Muscle of leg (tissue), 11 donors: ENCODE measurements around the gene CRISPLD2. TPM values are rescaled to one million over a fixed set of nuclear protein-coding genes. Genes with fewer than 3 reads are reported as not detected.

Source experiments
- DNase-seq: peaks from one replicate; pipeline ENCODE4 v3.0.0; 2013
- H3K27ac ChIP-seq: one replicate; pipeline ENCODE4 v1.5.1; 2013; ENCODE audit warnings: mild to moderate bottlenecking, low read length, control low read depth
- H3K27me3 ChIP-seq: one replicate; pipeline ENCODE4 v1.6.1; 2013; ENCODE audit warnings: low read length; ENCODE audit not compliant: control insufficient read depth, insufficient read depth
- H3K36me3 ChIP-seq: one replicate; pipeline ENCODE4 v1.6.1; 2013; ENCODE audit warnings: low read length; ENCODE audit not compliant: control insufficient read depth, insufficient read depth
- H3K4me1 ChIP-seq: one replicate; pipeline ENCODE4 v1.6.1; 2013; ENCODE audit warnings: low read length; ENCODE audit not compliant: control insufficient read depth, insufficient read depth
- H3K4me3 ChIP-seq: one replicate; pipeline ENCODE4 v1.5.1; 2013; ENCODE audit warnings: low read length, control low read depth
- H3K9me3 ChIP-seq: replicated peaks from 2 replicates; pipeline ENCODE4 v1.6.1; 2013; ENCODE audit warnings: low read depth, low read length; ENCODE audit not compliant: control insufficient read depth
- WGBS: methylation state at CpG from one replicate; pipeline ENCODE4 v1.1.5; 2013; ENCODE audit warnings: missing lambda C conversion rate; ENCODE audit not compliant: insufficient coverage; 5-methylcytosine and 5-hydroxymethylcytosine counted together
- polyA plus RNA-seq, 8 donors: library from polyadenylated mRNA; unstranded; fragments of 120-200 nt; gene quantifications; one replicate each; pipeline versions ENCODE4 v1.2.1 to v1.2.3, GENCODE V29; 2013; ENCODE audit warnings: inconsistent platforms in 1 of 8, low replicate concordance in 1 of 8; ENCODE audit not compliant: insufficient read length in 8 of 8, insufficient read depth in 1 of 8
- total RNA-seq: library from RNA; stranded (reverse); fragments of 120-200 nt; gene quantifications from one replicate; pipeline ENCODE4 v1.2.4, GENCODE V29; 2013

The CRISPLD2 gene
- total and polyA plus RNA-seq, 9 donors = 5.2 to 10.4 (median 6.4) TPM

DNA sequence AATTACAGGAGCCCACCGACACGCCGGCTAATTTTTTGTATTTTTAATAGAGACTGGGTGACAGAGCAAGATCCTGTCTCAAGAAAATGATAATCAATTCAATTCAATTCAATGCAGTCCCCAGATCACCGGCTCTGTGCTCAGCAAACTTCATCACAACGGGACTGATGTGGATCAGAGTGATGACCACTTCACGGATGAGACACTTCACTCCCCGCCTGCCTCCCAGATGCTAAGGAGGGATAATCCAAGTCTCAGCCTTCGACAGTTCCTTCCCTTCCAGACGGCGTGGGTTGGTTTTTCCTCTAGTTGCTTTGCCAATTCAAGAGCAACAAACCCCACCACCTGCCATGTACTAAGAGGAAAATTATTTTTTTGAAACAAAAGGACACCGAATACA lies 97.7 kb downstream of the CRISPLD2 start:
- H3K4me1 ChIP-seq = peaks cover 63% of the 10 kb centered on the region
- no peaks in the 10 kb centered on the region for H3K9me3 ChIP-seq
- H3K27ac ChIP-seq = no peak overlapping the region
- peak; percentile 48 for DNase-seq
- H3K36me3 ChIP-seq = no peaks in the 10 kb centered on the region
- H3K4me3 ChIP-seq = no peak overlapping the region
- 58% methylated on average over 3 of the region's 11 CpGs for WGBS
- peaks cover 39% of the 10 kb centered on the region for H3K27me3 ChIP-seq

GRCh38 chr16:84918006-84918909 lies 98.5 kb downstream of the CRISPLD2 start:
- Histone ChIP-seq H3K4me1 (peaks cover 68% of the 10 kb centered on the region), H3K36me3 (no peaks in the 10 kb centered on the region), H3K27ac (no peak overlapping the region), H3K4me3 (no peak overlapping the region), H3K9me3 (no peaks in the 10 kb centered on the region), H3K27me3 (peaks cover 39% of the 10 kb centered on the region)
- no peak for DNase-seq
- 82% methylated on average over 16 of the region's 20 CpGs for WGBS

DNA sequence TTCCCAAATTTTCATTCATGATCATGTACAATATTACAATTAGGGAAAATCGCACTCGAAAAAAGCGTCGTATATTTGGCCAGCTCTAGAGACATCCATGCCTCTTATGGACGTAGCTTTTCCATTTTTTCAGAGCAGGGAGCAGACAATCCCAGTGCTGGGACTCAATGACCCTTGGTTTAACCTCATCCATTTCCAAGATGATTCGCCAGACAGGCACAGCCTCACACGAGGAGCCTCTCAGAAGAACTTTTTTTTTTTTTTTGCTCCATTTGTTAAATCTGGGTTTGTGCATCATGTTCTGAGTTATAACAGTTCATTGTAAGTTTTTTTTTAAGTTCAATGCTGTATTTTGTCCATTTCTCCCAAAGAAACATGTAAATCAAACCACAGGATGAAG lies 99.5 kb downstream of the CRISPLD2 start:
- H3K4me3 ChIP-seq = no peak overlapping the region
- DNase-seq = peak; percentile 36
- peaks cover 70% of the 10 kb centered on the region for H3K4me1 ChIP-seq
- peaks cover 36% of the 10 kb centered on the region for H3K27me3 ChIP-seq
- H3K36me3 ChIP-seq = no peaks in the 10 kb centered on the region
- no peaks in the 10 kb centered on the region for H3K9me3 ChIP-seq
- 51% methylated on average over 5 of the region's 7 CpGs for WGBS
- no peak overlapping the region for H3K27ac ChIP-seq

DNA sequence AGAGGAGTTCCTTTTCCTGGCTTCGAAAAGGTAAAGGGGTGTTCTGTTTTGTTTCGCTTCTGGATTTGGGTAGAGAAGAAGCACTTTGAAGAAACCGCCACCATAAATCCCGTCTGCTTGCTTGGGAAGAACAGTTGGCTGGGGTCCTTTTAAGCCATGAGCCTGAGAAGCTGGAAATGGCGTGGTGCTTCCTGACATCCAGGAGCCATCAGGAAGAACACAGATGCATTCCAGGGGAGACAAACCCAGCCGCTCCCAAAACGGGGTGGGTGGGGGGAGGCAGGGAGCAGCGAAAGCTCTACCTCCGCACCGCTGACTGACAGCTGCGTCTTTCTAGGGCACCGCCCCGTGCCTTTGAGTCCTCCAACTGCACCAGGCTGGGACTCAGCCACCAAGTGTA lies 99.9 kb downstream of the CRISPLD2 start:
- no peak overlapping the region for H3K27ac ChIP-seq
- peak; percentile 53 for DNase-seq

GRCh38 chr16:84920333-84920732 lies 100.5 kb downstream of the CRISPLD2 start:
- Histone ChIP-seq H3K27ac (no peak overlapping the region), H3K4me3 (no peak overlapping the region), H3K4me1 (peaks cover 72% of the 10 kb centered on the region), H3K9me3 (no peaks in the 10 kb centered on the region), H3K36me3 (no peaks in the 10 kb centered on the region), H3K27me3 (peaks cover 35% of the 10 kb centered on the region)
- DNase-seq = no peak
- 100% methylated on average over 7 of the region's 8 CpGs for WGBS

More for the DNA sequence above, 99.9 kb downstream of the CRISPLD2 start:
- Histone ChIP-seq H3K27me3 (peaks cover 36% of the 10 kb centered on the region), H3K9me3 (no peaks in the 10 kb centered on the region), H3K36me3 (no peaks in the 10 kb centered on the region), H3K4me1 (peaks cover 70% of the 10 kb centered on the region), H3K4me3 (no peak overlapping the region)
- 35% methylated on average over 12 of the region's 13 CpGs for WGBS

GRCh38 chr16:84922351-84923120 lies 102.8 kb downstream of the CRISPLD2 start:
- peak; percentile 94 for DNase-seq
- WGBS = 22% methylated on average over 15 of the region's 19 CpGs
- Histone ChIP-seq H3K27me3 (peaks cover 18% of the 10 kb centered on the region), H3K4me1 (peaks cover 61% of the 10 kb centered on the region), H3K4me3 (no peak overlapping the region), H3K36me3 (no peaks in the 10 kb centered on the region), H3K9me3 (no peaks in the 10 kb centered on the region), H3K27ac (peak overlapping the region; percentile 91)

GRCh38 chr16:84924331-84925091 lies 104.7 kb downstream of the CRISPLD2 start:
- WGBS = 34% methylated on average over 20 of the region's 23 CpGs
- Histone ChIP-seq H3K9me3 (no peaks in the 10 kb centered on the region), H3K27me3 (peaks cover 11% of the 10 kb centered on the region), H3K4me1 (peaks cover 61% of the 10 kb centered on the region), H3K4me3 (no peak overlapping the region), H3K27ac (peak overlapping the region; percentile 75), H3K36me3 (no peaks in the 10 kb centered on the region)
- DNase-seq = peak; percentile 89

DNA sequence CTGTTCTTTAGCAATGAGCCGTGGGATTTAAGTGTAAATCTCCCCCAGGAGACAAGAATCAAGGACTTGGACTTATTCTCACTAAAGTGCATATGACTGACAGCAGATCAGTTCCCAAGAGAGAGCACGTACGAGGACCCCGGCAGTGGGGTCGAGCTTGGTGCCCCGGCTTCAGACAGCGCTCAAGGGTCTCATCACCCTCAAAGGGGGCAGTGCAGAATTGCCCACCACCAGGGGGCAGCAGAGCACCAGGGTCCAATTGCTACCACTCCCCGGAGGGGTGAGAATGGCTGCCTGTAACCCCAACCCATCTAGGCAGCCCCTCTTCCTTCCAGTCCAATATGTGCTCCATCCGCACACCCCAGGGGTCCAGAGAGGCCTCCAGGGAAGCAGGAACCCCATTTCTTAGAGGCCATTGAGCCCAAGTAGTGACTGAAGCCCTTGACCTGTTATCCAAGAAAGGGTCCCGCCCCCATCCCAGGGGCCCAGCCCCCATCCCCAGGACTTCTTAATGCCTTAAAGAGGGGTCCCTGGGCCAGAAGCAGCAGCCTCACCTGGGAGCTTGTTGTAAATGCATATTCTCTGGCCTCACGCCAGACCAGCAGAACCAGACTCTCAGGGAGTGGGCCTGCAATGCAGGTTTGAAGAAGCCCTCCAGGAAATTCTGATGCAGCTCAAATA lies 105.4 kb downstream of the CRISPLD2 start:
- H3K27ac ChIP-seq = no peak overlapping the region
- peak; percentile 44 for DNase-seq
- H3K4me3 ChIP-seq = no peak overlapping the region
- H3K27me3 ChIP-seq = peaks cover 10% of the 10 kb centered on the region
- no peaks in the 10 kb centered on the region for H3K9me3 ChIP-seq
- peaks cover 63% of the 10 kb centered on the region for H3K4me1 ChIP-seq
- no peaks in the 10 kb centered on the region for H3K36me3 ChIP-seq
- WGBS = 69% methylated on average over 11 of the region's 11 CpGs

GRCh38 chr16:84925773-84926372 lies 106.1 kb downstream of the CRISPLD2 start:
- no peak for DNase-seq
- H3K27me3 ChIP-seq = peaks cover 10% of the 10 kb centered on the region
- WGBS = 93% methylated on average over 11 of the region's 19 CpGs
- no peak overlapping the region for H3K27ac ChIP-seq
- no peaks in the 10 kb centered on the region for H3K9me3 ChIP-seq
- no peak overlapping the region for H3K4me3 ChIP-seq
- no peaks in the 10 kb centered on the region for H3K36me3 ChIP-seq
- H3K4me1 ChIP-seq = peaks cover 59% of the 10 kb centered on the region
